ENCODE measurements around the gene FNDC5.

FNDC5 gene

GRCh38 chr1:32893198-32894018, 22.7 kb upstream of the FNDC5 start:
- H3K18ac ChIP-seq (ENCODE audit: low read length), result no peak overlapping the region
- no peak overlapping the region for H3K4ac ChIP-seq (ENCODE audit: low read depth, low read length)
- H2BK12ac ChIP-seq (ENCODE audit: low read length), result no peak overlapping the region
- H3K36me3 ChIP-seq (ENCODE audit: control insufficient read depth in 1 of 2, insufficient read depth in 2 of 2, low read length in 2 of 2), result peaks cover 27 to 28% of the 10 kb centered on the region in 2 experiments
- DNase-seq, result peak in 1 of 2 donors; percentile 24
- H3K79me2 ChIP-seq (ENCODE audit: control insufficient read depth, insufficient read depth, low read length, poor library complexity), result no peaks in the 10 kb centered on the region
- H3K79me1 ChIP-seq (ENCODE audit: low read length), result peaks cover 9% of the 10 kb centered on the region
- peaks cover 3% of the 10 kb centered on the region for H3K9me3 ChIP-seq (ENCODE audit: insufficient read depth, low read depth, low read length)
- H2BK120ac ChIP-seq (ENCODE audit: insufficient read depth, low read length, poor library complexity), result peak overlapping the region; percentile 35
- peak overlapping the region; percentile 31 for H3K9ac ChIP-seq (ENCODE audit: low read length)
- H3K27ac ChIP-seq (ENCODE audit: low read depth, low read length), result no peak overlapping the region
- peak overlapping the region; percentile 57 for H3K14ac ChIP-seq (ENCODE audit: low read length)
- H4K12ac ChIP-seq (ENCODE audit: low read depth, low read length), result no peak overlapping the region
- H3K4me2 ChIP-seq (ENCODE audit: low read length), result peak overlapping the region; percentile 72
- peak overlapping the region; percentile 38 for H4K91ac ChIP-seq (ENCODE audit: low read depth, low read length)
- H3K4me1 ChIP-seq (ENCODE audit: control insufficient read depth in 1 of 2, insufficient read depth in 2 of 2, low read length in 2 of 2), result peaks cover 23 to 31% of the 10 kb centered on the region in 2 experiments
- peak overlapping the region; percentile 2 for H2BK5ac ChIP-seq (ENCODE audit: low read depth, low read length, poor library complexity)
- no peaks in the 10 kb centered on the region for H3K27me3 ChIP-seq (ENCODE audit: insufficient read depth, low read length)
- H3K23ac ChIP-seq (ENCODE audit: low read length), result no peak overlapping the region
- H3K4me3 ChIP-seq (ENCODE audit: low read depth, low read length), result peak overlapping the region; percentile 41
- H2AK5ac ChIP-seq (ENCODE audit: low read length), result peak overlapping the region; percentile 20
- peak overlapping the region; percentile 52 for H4K8ac ChIP-seq (ENCODE audit: low read depth, low read length)
- WGBS (ENCODE audit: extremely low coverage, insufficient coverage, insufficient read length), result no CpG with 5 or more reads among the region's 58 CpGs
- H2AFZ ChIP-seq (ENCODE audit: insufficient read depth, low read length, poor library complexity), result peak overlapping the region; percentile 66

- Histone ChIP-seq H3K9ac (ENCODE audit: low read length) (no peak overlapping the region), H2AFZ (ENCODE audit: insufficient read depth, low read length, poor library complexity) (peak overlapping the region; percentile 66), H3K23ac (ENCODE audit: low read length) (no peak overlapping the region), H4K8ac (ENCODE audit: low read depth, low read length) (peak overlapping the region; percentile 52), H3K36me3 (ENCODE audit: control insufficient read depth in 1 of 2, insufficient read depth in 2 of 2, low read length in 2 of 2) (peaks cover 23 to 25% of the 10 kb centered on the region in 2 experiments), H3K4me3 (ENCODE audit: low read depth, low read length) (peak overlapping the region; percentile 41), H3K27me3 (ENCODE audit: insufficient read depth, low read length) (no peaks in the 10 kb centered on the region), H3K9me3 (ENCODE audit: insufficient read depth, low read depth, low read length) (peaks cover 2% of the 10 kb centered on the region), H2AK5ac (ENCODE audit: low read length) (peak overlapping the region; percentile 20), H3K4ac (ENCODE audit: low read depth, low read length) (no peak overlapping the region), H2BK12ac (ENCODE audit: low read length) (no peak overlapping the region), H2BK5ac (ENCODE audit: low read depth, low read length, poor library complexity) (no peak overlapping the region), H4K91ac (ENCODE audit: low read depth, low read length) (peak overlapping the region; percentile 38), H3K4me1 (ENCODE audit: control insufficient read depth in 1 of 2, insufficient read depth in 2 of 2, low read length in 2 of 2) (peaks cover 16 to 23% of the 10 kb centered on the region in 2 experiments), H3K27ac (ENCODE audit: low read depth, low read length) (no peak overlapping the region), H3K14ac (ENCODE audit: low read length) (peak overlapping the region; percentile 57), H3K79me1 (ENCODE audit: low read length) (peaks cover 9% of the 10 kb centered on the region), H3K4me2 (ENCODE audit: low read length) (peak overlapping the region; percentile 72), H2BK120ac (ENCODE audit: insufficient read depth, low read length, poor library complexity) (peak overlapping the region; percentile 35), H3K18ac (ENCODE audit: low read length) (no peak overlapping the region), H4K12ac (ENCODE audit: low read depth, low read length) (no peak overlapping the region), H3K79me2 (ENCODE audit: control insufficient read depth, insufficient read depth, low read length, poor library complexity) (no peaks in the 10 kb centered on the region)
- no CpG with 5 or more reads among the region's 49 CpGs for WGBS (ENCODE audit: extremely low coverage, insufficient coverage, insufficient read length)
- peak in 1 of 2 donors; percentile 37 for DNase-seq
Measured at GRCh38 chr1:32892368-32893197, 21.9 kb upstream of the FNDC5 start.

GRCh38 chr1:32891630-32892029, 20.9 kb upstream of the FNDC5 start:
- H3K36me3 ChIP-seq (ENCODE audit: control insufficient read depth in 1 of 2, insufficient read depth in 2 of 2, low read length in 2 of 2), result peaks cover 20 to 21% of the 10 kb centered on the region in 2 experiments
- H3K14ac ChIP-seq (ENCODE audit: low read length), result no peak overlapping the region
- no peak overlapping the region for H2BK120ac ChIP-seq (ENCODE audit: insufficient read depth, low read length, poor library complexity)
- H3K27ac ChIP-seq (ENCODE audit: low read depth, low read length), result no peak overlapping the region
- DNase-seq, result no peak
- WGBS (ENCODE audit: extremely low coverage, insufficient coverage, insufficient read length), result no CpG with 5 or more reads among the region's 3 CpGs
- no peak overlapping the region for H3K4ac ChIP-seq (ENCODE audit: low read depth, low read length)
- no peak overlapping the region for H3K9ac ChIP-seq (ENCODE audit: low read length)
- H2AK5ac ChIP-seq (ENCODE audit: low read length), result no peak overlapping the region
- H4K8ac ChIP-seq (ENCODE audit: low read depth, low read length), result no peak overlapping the region
- no peak overlapping the region for H2BK12ac ChIP-seq (ENCODE audit: low read length)
- no peak overlapping the region for H4K91ac ChIP-seq (ENCODE audit: low read depth, low read length)
- no peak overlapping the region for H3K23ac ChIP-seq (ENCODE audit: low read length)
- peaks cover 7 to 14% of the 10 kb centered on the region in 2 experiments for H3K4me1 ChIP-seq (ENCODE audit: control insufficient read depth in 1 of 2, insufficient read depth in 2 of 2, low read length in 2 of 2)
- no peaks in the 10 kb centered on the region for H3K79me2 ChIP-seq (ENCODE audit: control insufficient read depth, insufficient read depth, low read length, poor library complexity)
- H3K9me3 ChIP-seq (ENCODE audit: insufficient read depth, low read depth, low read length), result peaks cover 2% of the 10 kb centered on the region
- H3K27me3 ChIP-seq (ENCODE audit: insufficient read depth, low read length), result no peaks in the 10 kb centered on the region
- no peak overlapping the region for H3K18ac ChIP-seq (ENCODE audit: low read length)
- no peak overlapping the region for H2BK5ac ChIP-seq (ENCODE audit: low read depth, low read length, poor library complexity)
- no peak overlapping the region for H2AFZ ChIP-seq (ENCODE audit: insufficient read depth, low read length, poor library complexity)
- H3K79me1 ChIP-seq (ENCODE audit: low read length), result peaks cover 9% of the 10 kb centered on the region
- no peak overlapping the region for H3K4me3 ChIP-seq (ENCODE audit: low read depth, low read length)
- H4K12ac ChIP-seq (ENCODE audit: low read depth, low read length), result no peak overlapping the region
- no peak overlapping the region for H3K4me2 ChIP-seq (ENCODE audit: low read length)

GRCh38 chr1:32891241-32891570, 20.5 kb upstream of the FNDC5 start:
- no peak overlapping the region for H2AK5ac ChIP-seq (ENCODE audit: low read length)
- peaks cover 16 to 17% of the 10 kb centered on the region in 2 experiments for H3K36me3 ChIP-seq (ENCODE audit: control insufficient read depth in 1 of 2, insufficient read depth in 2 of 2, low read length in 2 of 2)
- H3K4me2 ChIP-seq (ENCODE audit: low read length), result no peak overlapping the region
- no peak overlapping the region for H4K91ac ChIP-seq (ENCODE audit: low read depth, low read length)
- no peak overlapping the region for H2BK12ac ChIP-seq (ENCODE audit: low read length)
- no peak overlapping the region for H3K18ac ChIP-seq (ENCODE audit: low read length)
- H4K12ac ChIP-seq (ENCODE audit: low read depth, low read length), result no peak overlapping the region
- no peak overlapping the region for H3K4me3 ChIP-seq (ENCODE audit: low read depth, low read length)
- DNase-seq, result no peak
- no peaks in the 10 kb centered on the region for H3K27me3 ChIP-seq (ENCODE audit: insufficient read depth, low read length)
- no peak overlapping the region for H3K27ac ChIP-seq (ENCODE audit: low read depth, low read length)
- peaks cover 9% of the 10 kb centered on the region for H3K79me1 ChIP-seq (ENCODE audit: low read length)
- peaks cover 4 to 10% of the 10 kb centered on the region in 2 experiments for H3K4me1 ChIP-seq (ENCODE audit: control insufficient read depth in 1 of 2, insufficient read depth in 2 of 2, low read length in 2 of 2)
- no peak overlapping the region for H2BK120ac ChIP-seq (ENCODE audit: insufficient read depth, low read length, poor library complexity)
- no peak overlapping the region for H3K4ac ChIP-seq (ENCODE audit: low read depth, low read length)
- H2AFZ ChIP-seq (ENCODE audit: insufficient read depth, low read length, poor library complexity), result no peak overlapping the region
- H4K8ac ChIP-seq (ENCODE audit: low read depth, low read length), result no peak overlapping the region
- H3K9ac ChIP-seq (ENCODE audit: low read length), result no peak overlapping the region
- peaks cover 2% of the 10 kb centered on the region for H3K9me3 ChIP-seq (ENCODE audit: insufficient read depth, low read depth, low read length)
- H3K79me2 ChIP-seq (ENCODE audit: control insufficient read depth, insufficient read depth, low read length, poor library complexity), result no peaks in the 10 kb centered on the region
- H3K14ac ChIP-seq (ENCODE audit: low read length), result no peak overlapping the region
- no peak overlapping the region for H3K23ac ChIP-seq (ENCODE audit: low read length)
- WGBS (ENCODE audit: extremely low coverage, insufficient coverage, insufficient read length), result no CpG with 5 or more reads among the region's 1 CpG
- no peak overlapping the region for H2BK5ac ChIP-seq (ENCODE audit: low read depth, low read length, poor library complexity)
